ENCODE results near the gene ANO4.

Gene ANO4

GRCh38 chr12:101173197-101173749 lies 378.7 kb downstream of the ANO4 start:
- H2AK5ac ChIP-seq (ENCODE audit: low read length) = no peak overlapping the region
- DNase-seq = no peak
- no peak overlapping the region for H2BK120ac ChIP-seq (ENCODE audit: insufficient read depth, low read length, poor library complexity)
- no peaks in the 10 kb centered on the region for H3K9me3 ChIP-seq (ENCODE audit: insufficient read depth, low read depth, low read length)
- H3K9ac ChIP-seq (ENCODE audit: low read length) = no peak overlapping the region
- H4K12ac ChIP-seq (ENCODE audit: low read depth, low read length) = no peak overlapping the region
- no CpG with 5 or more reads among the region's 7 CpGs for WGBS (ENCODE audit: extremely low coverage, insufficient coverage, insufficient read length)
- H3K27ac ChIP-seq (ENCODE audit: low read depth, low read length) = no peak overlapping the region
- H3K18ac ChIP-seq (ENCODE audit: low read length) = no peak overlapping the region
- no peaks in the 10 kb centered on the region for H3K4me1 ChIP-seq (ENCODE audit: control insufficient read depth in 1 of 2, insufficient read depth in 2 of 2, low read length in 2 of 2)
- no peaks in the 10 kb centered on the region for H3K79me2 ChIP-seq (ENCODE audit: control insufficient read depth, insufficient read depth, low read length, poor library complexity)
- H3K27me3 ChIP-seq (ENCODE audit: insufficient read depth, low read length) = no peaks in the 10 kb centered on the region
- no peaks in the 10 kb centered on the region for H3K79me1 ChIP-seq (ENCODE audit: low read length)
- H3K14ac ChIP-seq (ENCODE audit: low read length) = no peak overlapping the region
- H3K23ac ChIP-seq (ENCODE audit: low read length) = no peak overlapping the region
- H4K8ac ChIP-seq (ENCODE audit: low read depth, low read length) = no peak overlapping the region
- H2AFZ ChIP-seq (ENCODE audit: insufficient read depth, low read length, poor library complexity) = no peak overlapping the region
- no peak overlapping the region for H2BK5ac ChIP-seq (ENCODE audit: low read depth, low read length, poor library complexity)
- no peak overlapping the region for H4K91ac ChIP-seq (ENCODE audit: low read depth, low read length)
- H3K4me3 ChIP-seq (ENCODE audit: low read depth, low read length) = no peak overlapping the region
- H3K4me2 ChIP-seq (ENCODE audit: low read length) = no peak overlapping the region
- H2BK12ac ChIP-seq (ENCODE audit: low read length) = no peak overlapping the region
- H3K4ac ChIP-seq (ENCODE audit: low read depth, low read length) = no peak overlapping the region
- no peaks in the 10 kb centered on the region for H3K36me3 ChIP-seq (ENCODE audit: control insufficient read depth in 1 of 2, insufficient read depth in 2 of 2, low read length in 2 of 2)

GRCh38 chr12:101174541-101174940 lies 380.0 kb downstream of the ANO4 start:
- H2AK5ac ChIP-seq (ENCODE audit: low read length) = no peak overlapping the region
- no peak overlapping the region for H2BK5ac ChIP-seq (ENCODE audit: low read depth, low read length, poor library complexity)
- no peak overlapping the region for H3K4ac ChIP-seq (ENCODE audit: low read depth, low read length)
- no peaks in the 10 kb centered on the region for H3K27me3 ChIP-seq (ENCODE audit: insufficient read depth, low read length)
- H2BK12ac ChIP-seq (ENCODE audit: low read length) = no peak overlapping the region
- H3K79me2 ChIP-seq (ENCODE audit: control insufficient read depth, insufficient read depth, low read length, poor library complexity) = no peaks in the 10 kb centered on the region
- no peak for DNase-seq
- H3K4me1 ChIP-seq (ENCODE audit: control insufficient read depth in 1 of 2, insufficient read depth in 2 of 2, low read length in 2 of 2) = no peaks in the 10 kb centered on the region
- no peak overlapping the region for H3K27ac ChIP-seq (ENCODE audit: low read depth, low read length)
- no peak overlapping the region for H4K12ac ChIP-seq (ENCODE audit: low read depth, low read length)
- H3K4me2 ChIP-seq (ENCODE audit: low read length) = no peak overlapping the region
- no peak overlapping the region for H4K8ac ChIP-seq (ENCODE audit: low read depth, low read length)
- H3K9me3 ChIP-seq (ENCODE audit: insufficient read depth, low read depth, low read length) = no peaks in the 10 kb centered on the region
- H3K4me3 ChIP-seq (ENCODE audit: low read depth, low read length) = no peak overlapping the region
- no peak overlapping the region for H4K91ac ChIP-seq (ENCODE audit: low read depth, low read length)
- no peak overlapping the region for H3K14ac ChIP-seq (ENCODE audit: low read length)
- no peaks in the 10 kb centered on the region for H3K36me3 ChIP-seq (ENCODE audit: control insufficient read depth in 1 of 2, insufficient read depth in 2 of 2, low read length in 2 of 2)
- no peak overlapping the region for H3K18ac ChIP-seq (ENCODE audit: low read length)
- no peaks in the 10 kb centered on the region for H3K79me1 ChIP-seq (ENCODE audit: low read length)
- no peak overlapping the region for H2BK120ac ChIP-seq (ENCODE audit: insufficient read depth, low read length, poor library complexity)
- no peak overlapping the region for H3K23ac ChIP-seq (ENCODE audit: low read length)
- H2AFZ ChIP-seq (ENCODE audit: insufficient read depth, low read length, poor library complexity) = no peak overlapping the region
- no CpG with 5 or more reads among the region's 3 CpGs for WGBS (ENCODE audit: extremely low coverage, insufficient coverage, insufficient read length)
- H3K9ac ChIP-seq (ENCODE audit: low read length) = no peak overlapping the region

All from trophoblast cell (in vitro differentiated cells and primary cell).